Stimulated activated memory B cell treated with anti-CD40 and anti-IgM and Interleukin-4, amounts not matched to agents 10 μg/mL and 1 μg/mL and 100 μg/mL, for 72 hours (primary cell): ENCODE data around the gene PSD4.

Experiments used
- ATAC-seq: fragments of 150-1000 bp; cut with Tn5 transposase; 2 replicates; pipeline ENCODE4 v1.10.0; 2021
- H3K27ac Mint-ChIP-seq: one replicate; pipeline ENCODE4 v1.8.0; 2022; ENCODE audit warnings: mild to moderate bottlenecking, mixed read lengths
- H3K27me3 Mint-ChIP-seq: one replicate; pipeline ENCODE4 v1.8.0; 2022; ENCODE audit warnings: mixed read lengths
- H3K36me3 Mint-ChIP-seq: one replicate; pipeline ENCODE4 v1.8.0; 2022; ENCODE audit warnings: mixed read lengths
- H3K4me1 Mint-ChIP-seq: one replicate; pipeline ENCODE4 v1.8.0; 2022; ENCODE audit warnings: mixed read lengths
- H3K4me3 Mint-ChIP-seq: one replicate; pipeline ENCODE4 v1.8.0; 2022; ENCODE audit warnings: mild to moderate bottlenecking, moderate library complexity, mixed read lengths
- H3K9me3 Mint-ChIP-seq: one replicate; pipeline ENCODE4 v1.8.0; 2022; ENCODE audit warnings: mixed read lengths

PSD4 gene

GRCh38 chr2:113213061-113213930 lies 39.5 kb downstream of the PSD4 start:
- Mint-ChIP-seq H3K4me1 (peaks cover 13% of the 10 kb centered on the region), H3K27me3 (peaks cover 21% of the 10 kb centered on the region), H3K9me3 (no peaks in the 10 kb centered on the region), H3K36me3 (no peaks in the 10 kb centered on the region), H3K4me3 (no peak overlapping the region), H3K27ac (no peak overlapping the region)
- no peak for ATAC-seq

GRCh38 chr2:113214141-113214540 lies 40.4 kb downstream of the PSD4 start:
- Mint-ChIP-seq H3K36me3 (no peaks in the 10 kb centered on the region), H3K27me3 (peaks cover 21% of the 10 kb centered on the region), H3K4me1 (peaks cover 13% of the 10 kb centered on the region), H3K27ac (no peak overlapping the region), H3K4me3 (no peak overlapping the region), H3K9me3 (no peaks in the 10 kb centered on the region)
- no peak for ATAC-seq

GRCh38 chr2:113215056-113215455 lies 41.3 kb downstream of the PSD4 start:
- no peak for ATAC-seq
- H3K27ac Mint-ChIP-seq: no peak overlapping the region

GRCh38 chr2:113216321-113216720 lies 42.5 kb downstream of the PSD4 start:
- Mint-ChIP-seq H3K4me3 (no peak overlapping the region), H3K4me1 (peaks cover 13% of the 10 kb centered on the region), H3K27me3 (peaks cover 21% of the 10 kb centered on the region), H3K36me3 (no peaks in the 10 kb centered on the region), H3K9me3 (no peaks in the 10 kb centered on the region), H3K27ac (no peak overlapping the region)
- ATAC-seq: no peak

More at GRCh38 chr2:113215056-113215455, 41.3 kb downstream of the PSD4 start:
- peaks cover 13% of the 10 kb centered on the region for H3K4me1 Mint-ChIP-seq
- no peaks in the 10 kb centered on the region for H3K9me3 Mint-ChIP-seq
- peaks cover 21% of the 10 kb centered on the region for H3K27me3 Mint-ChIP-seq
- H3K36me3 Mint-ChIP-seq: no peaks in the 10 kb centered on the region
- no peak overlapping the region for H3K4me3 Mint-ChIP-seq

GRCh38 chr2:113216891-113217454 lies 43.2 kb downstream of the PSD4 start:
- no peaks in the 10 kb centered on the region for H3K9me3 Mint-ChIP-seq
- no peak overlapping the region for H3K4me3 Mint-ChIP-seq
- peaks cover 17% of the 10 kb centered on the region for H3K27me3 Mint-ChIP-seq
- H3K27ac Mint-ChIP-seq: peak overlapping the region; percentile 46
- peaks cover 13% of the 10 kb centered on the region for H3K4me1 Mint-ChIP-seq
- no peaks in the 10 kb centered on the region for H3K36me3 Mint-ChIP-seq
- ATAC-seq: no peak

GRCh38 chr2:113217455-113218282 lies 43.9 kb downstream of the PSD4 start:
- H3K4me1 Mint-ChIP-seq: peaks cover 13% of the 10 kb centered on the region
- H3K27ac Mint-ChIP-seq: peak overlapping the region; percentile 46
- H3K27me3 Mint-ChIP-seq: peaks cover 10% of the 10 kb centered on the region
- ATAC-seq: no peak
- H3K4me3 Mint-ChIP-seq: no peak overlapping the region
- no peaks in the 10 kb centered on the region for H3K36me3 Mint-ChIP-seq
- H3K9me3 Mint-ChIP-seq: no peaks in the 10 kb centered on the region

GRCh38 chr2:113218283-113219091 lies 44.7 kb downstream of the PSD4 start:
- H3K4me3 Mint-ChIP-seq: no peak overlapping the region
- H3K4me1 Mint-ChIP-seq: peaks cover 13% of the 10 kb centered on the region
- no peaks in the 10 kb centered on the region for H3K9me3 Mint-ChIP-seq
- ATAC-seq: no peak
- peaks cover 2% of the 10 kb centered on the region for H3K27me3 Mint-ChIP-seq
- H3K27ac Mint-ChIP-seq: no peak overlapping the region
- no peaks in the 10 kb centered on the region for H3K36me3 Mint-ChIP-seq

GRCh38 chr2:113219092-113219441 lies 45.3 kb downstream of the PSD4 start:
- H3K27me3 Mint-ChIP-seq: no peaks in the 10 kb centered on the region
- no peak for ATAC-seq
- H3K36me3 Mint-ChIP-seq: no peaks in the 10 kb centered on the region

GRCh38 chr2:113219525-113219888 lies 45.7 kb downstream of the PSD4 start:
- ATAC-seq: no peak
- no peak overlapping the region for H3K27ac Mint-ChIP-seq
- no peaks in the 10 kb centered on the region for H3K36me3 Mint-ChIP-seq
- no peaks in the 10 kb centered on the region for H3K9me3 Mint-ChIP-seq
- no peaks in the 10 kb centered on the region for H3K27me3 Mint-ChIP-seq
- H3K4me3 Mint-ChIP-seq: no peak overlapping the region
- H3K4me1 Mint-ChIP-seq: peaks cover 13% of the 10 kb centered on the region

More at GRCh38 chr2:113219092-113219441, 45.3 kb downstream of the PSD4 start:
- H3K9me3 Mint-ChIP-seq: no peaks in the 10 kb centered on the region
- no peak overlapping the region for H3K4me3 Mint-ChIP-seq
- peaks cover 13% of the 10 kb centered on the region for H3K4me1 Mint-ChIP-seq
- no peak overlapping the region for H3K27ac Mint-ChIP-seq

- H3K36me3 Mint-ChIP-seq: no peaks in the 10 kb centered on the region
- no peaks in the 10 kb centered on the region for H3K27me3 Mint-ChIP-seq
- H3K4me3 Mint-ChIP-seq: no peak overlapping the region
- H3K27ac Mint-ChIP-seq: no peak overlapping the region
- no peaks in the 10 kb centered on the region for H3K9me3 Mint-ChIP-seq
- no peak for ATAC-seq
- peaks cover 13% of the 10 kb centered on the region for H3K4me1 Mint-ChIP-seq
These were observed 46.3 kb downstream of the PSD4 start for GRCh38 chr2:113219889-113220641.

GRCh38 chr2:113220970-113221708 lies 47.4 kb downstream of the PSD4 start:
- Mint-ChIP-seq H3K4me3 (no peak overlapping the region), H3K27me3 (no peaks in the 10 kb centered on the region), H3K27ac (no peak overlapping the region), H3K36me3 (no peaks in the 10 kb centered on the region), H3K9me3 (no peaks in the 10 kb centered on the region), H3K4me1 (peaks cover 13% of the 10 kb centered on the region)
- no peak for ATAC-seq

- Mint-ChIP-seq H3K27ac (no peak overlapping the region), H3K4me1 (peaks cover 13% of the 10 kb centered on the region), H3K36me3 (no peaks in the 10 kb centered on the region), H3K9me3 (no peaks in the 10 kb centered on the region), H3K4me3 (no peak overlapping the region), H3K27me3 (no peaks in the 10 kb centered on the region)
- ATAC-seq: no peak
These were observed 48.1 kb downstream of the PSD4 start for GRCh38 chr2:113221846-113222245.

GRCh38 chr2:113223813-113224212 lies 50.0 kb downstream of the PSD4 start:
- ATAC-seq: no peak
- Mint-ChIP-seq H3K9me3 (no peaks in the 10 kb centered on the region), H3K36me3 (no peaks in the 10 kb centered on the region), H3K27ac (no peak overlapping the region), H3K4me1 (no peaks in the 10 kb centered on the region), H3K4me3 (no peak overlapping the region), H3K27me3 (no peaks in the 10 kb centered on the region)
